H1 (cell line): ENCODE measurements around the gene UCP2. TPM values are rescaled to one million over a fixed set of nuclear protein-coding genes. Genes with fewer than 3 reads are reported as not detected.

Experiments used
- polyA plus RNA-seq, 7 experiments: library from polyadenylated mRNA; depleted of rRNA in 3 of 7; stranded (reverse) in 5 of 7; unstranded in 2 of 7; fragments of >200 nt in 5 of 7; fragments of 200-250 nt in 2 of 7; gene quantifications; 1 replicate in 5 of 7; 2 replicates in 1 of 7; 4 replicates in 1 of 7; pipeline versions ENCODE4 v1.2.1 to v1.2.3, GENCODE V29; 2011 to 2013; ENCODE audit warnings: missing spikeins in 2 of 7, mixed read lengths in 2 of 7
- total RNA-seq: library from RNA; stranded (reverse); fragmentation: NEBNext Ultra II Directional; extraction: Animal tissue kit (Norgen Biotek cat#: 25700); gene quantifications from 2 replicates; pipeline ENCODE4 v1.2.1, GENCODE V29; 2021
- TF ChIP-seq, protein P1 (sequence below): IDR thresholded peaks from 2 replicates; pipeline ENCODE4 v1.6.1; 2011; ENCODE audit warnings: low read depth, mild to moderate bottlenecking, low read length; ENCODE audit not compliant: insufficient read depth

Gene UCP2
- total and polyA plus RNA-seq, 2 of the 8 experiments (the other 6 are each of a cell fraction or from before 2014, with no cell fraction given): 46.2 to 55.2 TPM

DNA sequence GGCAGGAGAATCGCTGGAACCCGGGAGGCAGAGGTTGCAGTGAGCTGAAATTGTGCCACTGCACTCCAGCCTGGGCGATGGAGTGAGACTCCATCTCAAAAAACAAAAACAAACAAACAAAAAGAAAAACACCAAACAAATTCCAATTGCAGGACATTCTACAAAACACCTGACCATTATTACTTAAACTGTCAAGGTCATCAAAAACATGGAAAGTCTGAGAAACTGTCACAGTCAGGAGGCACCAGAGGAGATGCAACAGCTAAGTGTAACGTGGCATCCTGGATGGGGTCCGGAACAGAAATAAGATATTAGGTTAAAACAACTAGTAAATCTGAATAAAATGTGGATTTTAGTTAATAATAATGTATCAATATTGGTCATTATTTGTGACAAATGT is 32.7 kb downstream of the UCP2 start (continued):
- TF ChIP-seq, protein P1, sequence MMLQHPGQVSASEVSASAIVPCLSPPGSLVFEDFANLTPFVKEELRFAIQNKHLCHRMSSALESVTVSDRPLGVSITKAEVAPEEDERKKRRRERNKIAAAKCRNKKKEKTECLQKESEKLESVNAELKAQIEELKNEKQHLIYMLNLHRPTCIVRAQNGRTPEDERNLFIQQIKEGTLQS: no peak
